Common myeloid progenitor, CD34-positive (primary cell): Measurements from ENCODE around the gene NDFIP2.

ENCODE experiments used
- CTCF ChIA-PET: fragments of 350-600 bp; sonication (Branson Sonifier 250); formaldehyde crosslinking; loops from one replicate; lab custom pipeline; 2021; ENCODE audit warnings: antibody characterized with exemption; lab: Charles Lee
- POLR2A ChIA-PET: fragments of 350-600 bp; sonication (Branson Sonifier 250); formaldehyde crosslinking; loops from one replicate; lab custom pipeline; 2021; ENCODE audit warnings: antibody characterized with exemption; lab: Charles Lee
- DNase-seq, 3 donors: peaks; one replicate each; pipeline versions ENCODE4 v3.0.0 to v3.0.0-alpha.2; 2013
- H3K27ac ChIP-seq, 2 experiments: 1 replicate in 1 of 2; 2 replicates in 1 of 2; pipeline ENCODE4 v1.7.0; 2013; ENCODE audit warnings: inconsistent platforms in 2 of 2, low read length in 2 of 2, mild to moderate bottlenecking in 2 of 2, low read depth in 1 of 2, moderate library complexity in 1 of 2; ENCODE audit not compliant: severe bottlenecking in 2 of 2, insufficient read depth in 1 of 2, poor library complexity in 1 of 2
- H3K27me3 ChIP-seq, 5 experiments: replicated peaks in 2 of 5; 1 replicate in 3 of 5; 2 replicates in 2 of 5; pipeline versions ENCODE4 v1.6.1 to v1.7.0; 2013; ENCODE audit warnings: low read length in 4 of 5, mild to moderate bottlenecking in 2 of 5, moderate library complexity in 2 of 5, inconsistent platforms in 1 of 5; ENCODE audit not compliant: insufficient read depth in 5 of 5, control insufficient read depth in 4 of 5
- H3K36me3 ChIP-seq, 4 experiments: 1 replicate in 2 of 4; 2 replicates in 2 of 4; pipeline versions ENCODE4 v1.6.1 to v1.7.0; 2013; ENCODE audit warnings: low read length in 3 of 4, control low read depth in 1 of 4, mild to moderate bottlenecking in 1 of 4; ENCODE audit not compliant: control insufficient read depth in 4 of 4, insufficient read depth in 4 of 4
- H3K4me1 ChIP-seq, 4 experiments: 1 replicate in 3 of 4; 2 replicates in 1 of 4; pipeline versions ENCODE4 v1.6.1 to v1.7.1; 2013; ENCODE audit warnings: low read length in 3 of 4, mild to moderate bottlenecking in 3 of 4, control low read depth in 1 of 4, inconsistent platforms in 1 of 4, moderate library complexity in 1 of 4; ENCODE audit not compliant: control insufficient read depth in 4 of 4, insufficient read depth in 4 of 4; ENCODE audit errors: control extremely low read depth in 1 of 4
- H3K4me3 ChIP-seq, 7 experiments: 1 replicate in 4 of 7; 2 replicates in 3 of 7; pipeline versions ENCODE4 v1.5.1 to v1.7.0; 2013; ENCODE audit warnings: mild to moderate bottlenecking in 7 of 7, low read length in 6 of 7, moderate library complexity in 6 of 7, inconsistent platforms in 2 of 7, low read depth in 2 of 7, control low read depth in 1 of 7; ENCODE audit not compliant: insufficient read depth in 4 of 7, control insufficient read depth in 1 of 7; ENCODE audit errors: extremely low read depth in 1 of 7
- H3K9me3 ChIP-seq, 5 experiments: 1 replicate in 4 of 5; 2 replicates in 1 of 5; pipeline versions ENCODE4 v1.6.1 to v1.7.1; 2013; ENCODE audit warnings: low read length in 4 of 5, mild to moderate bottlenecking in 2 of 5, inconsistent platforms in 1 of 5, low read depth in 1 of 5, moderate library complexity in 1 of 5; ENCODE audit not compliant: control insufficient read depth in 4 of 5, insufficient read depth in 2 of 5; ENCODE audit errors: control extremely low read depth in 1 of 5
- WGBS: methylation state at CpG from one replicate; pipeline ENCODE4 v1.1.5; 2013; ENCODE audit not compliant: insufficient coverage; 5-methylcytosine and 5-hydroxymethylcytosine counted together

The NDFIP2 gene

GRCh38 chr13:79442221-79442620, 38.7 kb upstream of the NDFIP2 start:
- H3K27me3 ChIP-seq, result peaks cover 0 to 2% (median 0%) of the 10 kb centered on the region in 5 experiments
- H3K9me3 ChIP-seq, result no peaks in the 10 kb centered on the region
- whole genome bisulfite sequencing, result no CpG with 5 or more reads among the region's 1 CpG
- DNase-seq, result no peak
- ChIA-PET CTCF (interaction anchor here (1.7 kb wide), 1 partner anchor 98 kb away, joined by 4 read pairs; no protein-coding TSS in a partner anchor), POLR2A (no interaction called here)
- H3K36me3 ChIP-seq, result no peaks in the 10 kb centered on the region
- H3K4me3 ChIP-seq, result no peak overlapping the region
- H3K4me1 ChIP-seq, result no peaks in the 10 kb centered on the region
- no peak overlapping the region for H3K27ac ChIP-seq

DNA sequence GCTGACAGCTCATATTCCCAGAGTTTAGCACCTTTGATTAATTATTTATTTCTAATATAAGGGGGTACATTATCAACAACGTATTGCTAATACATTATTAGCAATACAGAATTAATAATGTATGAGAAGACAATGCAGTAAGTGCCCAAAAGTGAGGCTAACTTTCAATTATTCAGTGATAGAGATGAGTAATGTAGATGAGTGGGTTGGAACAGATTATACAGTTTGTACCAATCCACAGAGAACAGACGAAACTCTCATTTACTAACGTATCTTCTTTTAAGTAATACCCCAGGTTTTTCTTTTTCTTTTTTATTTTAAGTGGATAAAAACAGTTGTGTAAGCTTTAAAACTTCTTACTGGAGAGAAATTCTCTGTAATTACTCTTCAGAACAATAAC, 38.2 kb upstream of the NDFIP2 start:
- Histone ChIP-seq H3K9me3 (no peaks in the 10 kb centered on the region), H3K27me3 (peaks cover 0 to 2% (median 0%) of the 10 kb centered on the region in 5 experiments), H3K4me1 (no peaks in the 10 kb centered on the region), H3K4me3 (no peak overlapping the region), H3K27ac (no peak overlapping the region), H3K36me3 (no peaks in the 10 kb centered on the region)
- no peak for DNase-seq
- POLR2A ChIA-PET, result no interaction called here
- no CpG with 5 or more reads among the region's 3 CpGs for WGBS
- CTCF ChIA-PET, result interaction anchor here (1.7 kb wide), 1 partner anchor 97 kb away, joined by 4 read pairs; no protein-coding TSS in a partner anchor

- peaks cover 0 to 2% (median under 1%) of the 10 kb centered on the region in 4 experiments for H3K4me1 ChIP-seq
- H3K27ac ChIP-seq, result no peak overlapping the region
- peaks cover 0 to 2% (median 0%) of the 10 kb centered on the region in 5 experiments for H3K27me3 ChIP-seq
- ChIA-PET CTCF (interaction anchor here (0.8 kb wide), 1 partner anchor 22 kb away, joined by 3 read pairs; no protein-coding TSS in a partner anchor), POLR2A (no interaction called here)
- H3K36me3 ChIP-seq, result no peaks in the 10 kb centered on the region
- no peak for DNase-seq
- H3K4me3 ChIP-seq, result no peak overlapping the region
- 100% methylated on average over 5 of the region's 11 CpGs for WGBS
- H3K9me3 ChIP-seq, result no peaks in the 10 kb centered on the region
Measured at GRCh38 chr13:79445968-79446645, 34.8 kb upstream of the NDFIP2 start.

- Histone ChIP-seq H3K27ac (no peak overlapping the region), H3K4me3 (no peak overlapping the region), H3K36me3 (no peaks in the 10 kb centered on the region), H3K4me1 (peaks cover 0 to 11% (median under 1%) of the 10 kb centered on the region in 4 experiments), H3K9me3 (no peaks in the 10 kb centered on the region), H3K27me3 (peaks cover 0 to 2% (median 0%) of the 10 kb centered on the region in 5 experiments)
- DNase-seq, result no peak
- WGBS, result no CpG with 5 or more reads among the region's 4 CpGs
- POLR2A ChIA-PET, result no interaction called here
- CTCF ChIA-PET, result no interaction called here
Measured at GRCh38 chr13:79447141-79447540, 33.8 kb upstream of the NDFIP2 start.

- peaks cover 0 to 11% (median under 1%) of the 10 kb centered on the region in 4 experiments for H3K4me1 ChIP-seq
- no peak for DNase-seq
- no peaks in the 10 kb centered on the region for H3K36me3 ChIP-seq
- H3K27ac ChIP-seq, result no peak overlapping the region
- H3K27me3 ChIP-seq, result peaks cover 0 to 4% (median 2%) of the 10 kb centered on the region in 5 experiments
- CTCF ChIA-PET, result no interaction called here
- no peaks in the 10 kb centered on the region for H3K9me3 ChIP-seq
- H3K4me3 ChIP-seq, result no peak overlapping the region
- POLR2A ChIA-PET, result no interaction called here
- WGBS, result no CpG with 5 or more reads among the region's 2 CpGs
Measured at GRCh38 chr13:79447741-79448140, 33.2 kb upstream of the NDFIP2 start.

DNA sequence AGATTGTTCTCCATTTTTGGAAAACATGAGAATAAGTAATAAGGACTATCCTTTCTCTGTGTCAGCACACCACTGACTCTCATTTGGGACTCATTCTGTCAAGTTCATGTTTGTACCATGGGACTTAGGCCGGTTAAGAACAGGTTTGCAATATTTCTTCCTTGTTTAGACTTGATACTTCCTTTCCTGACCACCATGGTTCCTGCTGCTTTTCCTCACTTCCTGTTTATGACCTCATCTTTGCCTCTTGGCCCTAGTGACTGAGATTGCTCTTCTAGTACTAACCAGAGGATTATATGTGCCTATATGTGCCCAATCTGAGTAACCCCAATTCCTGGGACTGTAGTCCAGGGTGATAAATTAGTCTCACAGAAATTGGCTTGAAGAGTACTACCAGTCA, 32.5 kb upstream of the NDFIP2 start:
- POLR2A ChIA-PET, result no interaction called here

GRCh38 chr13:79450110-79450509, 30.8 kb upstream of the NDFIP2 start:
- ChIA-PET CTCF (no interaction called here), POLR2A (no interaction called here)
- H3K27ac ChIP-seq, result no peak overlapping the region
- no peak overlapping the region for H3K4me3 ChIP-seq
- no peaks in the 10 kb centered on the region for H3K36me3 ChIP-seq
- peaks cover 0 to 5% (median 0%) of the 10 kb centered on the region in 5 experiments for H3K27me3 ChIP-seq
- WGBS, result no CpG with 5 or more reads among the region's 4 CpGs
- H3K4me1 ChIP-seq, result peaks cover 0 to 11% (median under 1%) of the 10 kb centered on the region in 4 experiments
- H3K9me3 ChIP-seq, result no peaks in the 10 kb centered on the region
- no peak for DNase-seq

More for the DNA sequence above, 32.5 kb upstream of the NDFIP2 start:
- CTCF ChIA-PET, result no interaction called here
- Histone ChIP-seq H3K4me3 (no peak overlapping the region), H3K27ac (no peak overlapping the region), H3K36me3 (no peaks in the 10 kb centered on the region), H3K4me1 (peaks cover 0 to 11% (median under 1%) of the 10 kb centered on the region in 4 experiments), H3K9me3 (no peaks in the 10 kb centered on the region), H3K27me3 (peaks cover 0 to 5% (median 2%) of the 10 kb centered on the region in 5 experiments)
- peak; percentile 22 to 49 (median 27) for DNase-seq
- WGBS, result 0% methylated on average over 1 of the region's 1 CpG
